ENCODE results near the gene PROZ. TPM values are rescaled to one million over a fixed set of nuclear protein-coding genes. Genes with fewer than 3 reads are reported as not detected.
"Not testable (repeated sequence)": the region's sequence is repeated elsewhere in the genome, so short reads cannot be mapped to it uniquely, and the experiment has no call there.

The PROZ gene, protein sequence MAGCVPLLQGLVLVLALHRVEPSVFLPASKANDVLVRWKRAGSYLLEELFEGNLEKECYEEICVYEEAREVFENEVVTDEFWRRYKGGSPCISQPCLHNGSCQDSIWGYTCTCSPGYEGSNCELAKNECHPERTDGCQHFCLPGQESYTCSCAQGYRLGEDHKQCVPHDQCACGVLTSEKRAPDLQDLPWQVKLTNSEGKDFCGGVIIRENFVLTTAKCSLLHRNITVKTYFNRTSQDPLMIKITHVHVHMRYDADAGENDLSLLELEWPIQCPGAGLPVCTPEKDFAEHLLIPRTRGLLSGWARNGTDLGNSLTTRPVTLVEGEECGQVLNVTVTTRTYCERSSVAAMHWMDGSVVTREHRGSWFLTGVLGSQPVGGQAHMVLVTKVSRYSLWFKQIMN
- not detected in 2 replicates for total RNA-seq (2014; rRNA removed; shearing (Covaris generic))

DNA sequence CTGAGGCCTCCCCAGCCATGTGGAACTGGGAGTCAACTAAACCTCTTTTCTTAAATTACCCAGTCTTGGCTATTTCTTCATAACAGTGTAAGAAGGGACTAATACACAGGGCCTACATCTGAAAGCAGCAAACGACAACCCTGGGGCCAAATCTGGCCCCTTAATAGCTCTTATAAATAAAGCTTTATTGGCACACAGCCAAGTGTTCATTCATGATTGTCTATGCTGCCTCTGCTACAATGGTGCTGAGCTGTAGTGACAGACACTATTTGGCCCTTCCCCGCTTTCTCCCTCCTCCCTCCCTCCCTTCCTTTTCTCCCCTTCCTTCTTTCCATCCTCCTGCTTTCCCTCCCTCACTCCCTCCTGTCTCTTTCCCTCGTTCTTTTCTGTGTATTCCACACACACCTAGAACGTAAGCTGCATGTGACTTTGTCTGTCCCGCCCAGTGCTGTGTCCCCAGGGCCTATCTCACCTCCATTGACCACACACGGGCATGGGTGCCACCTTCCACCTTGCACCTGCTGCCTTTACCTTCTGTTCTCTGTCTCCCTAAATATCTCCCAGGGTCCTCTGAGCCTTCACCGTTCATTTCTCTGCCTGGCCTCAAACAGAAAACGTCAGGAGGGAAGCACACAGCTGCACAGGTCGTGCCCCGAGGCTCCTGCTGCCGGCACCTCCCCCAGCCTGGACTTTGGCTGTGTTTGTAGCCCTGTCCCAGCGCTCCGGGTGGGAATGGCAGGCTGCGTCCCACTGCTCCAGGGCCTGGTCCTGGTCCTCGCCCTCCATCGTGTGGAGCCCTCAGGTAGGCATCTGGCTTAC lies at the start of gene PROZ:
PROZ (plus strand) TSS at position 720 of the 819 bp plus-strand sequence; CDS start at position 733, 13 bp downstream.
- no peak for DNase-seq (ENCODE audit: low read depth)

DNA sequence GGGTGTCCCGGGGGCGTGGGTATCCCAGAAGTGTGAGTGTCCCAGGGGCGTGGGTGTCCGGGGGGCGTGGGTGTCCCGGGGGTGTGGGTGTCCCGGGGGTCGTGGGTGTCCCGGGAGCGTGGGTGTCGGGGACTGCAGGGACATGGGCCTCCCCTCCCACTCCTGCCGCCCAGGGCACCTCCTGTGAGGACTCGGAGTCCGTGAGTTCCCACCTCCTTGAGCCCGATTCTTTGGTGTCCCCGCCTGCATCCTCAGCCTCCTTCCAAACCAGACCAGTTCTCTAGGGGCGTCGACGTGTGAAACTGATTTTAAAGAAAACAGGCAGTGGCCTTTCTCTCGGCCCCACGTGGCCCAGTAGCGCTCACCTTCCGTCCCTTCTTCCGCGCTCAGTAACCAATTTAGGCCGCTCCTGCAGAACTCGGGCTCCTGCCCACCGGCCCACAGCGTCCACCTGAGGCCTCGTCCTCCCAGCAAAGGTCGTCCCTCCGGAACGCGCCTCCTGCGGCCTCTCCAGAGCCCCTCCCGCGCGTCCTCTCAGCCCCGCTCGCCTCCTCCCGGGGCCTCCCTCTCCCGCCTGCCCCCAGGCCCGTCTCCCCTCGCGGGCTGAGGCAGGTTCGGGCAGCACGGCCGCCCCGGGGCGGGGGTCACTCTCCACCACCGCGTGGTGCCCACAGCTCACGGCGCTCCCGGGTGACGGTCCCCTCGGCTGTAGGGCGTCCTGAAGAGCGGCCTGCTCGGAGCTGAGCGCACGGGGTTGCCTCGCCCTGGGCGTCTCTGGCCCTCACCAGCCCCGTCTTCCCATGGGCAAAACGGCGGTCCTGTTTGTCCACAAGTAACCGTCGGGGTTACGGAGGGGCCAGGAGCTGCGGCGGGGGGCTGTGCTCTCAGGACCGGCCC lies 49.0 kb upstream of the PROZ start:
- DNase-seq (ENCODE audit: low read depth): no peak

DNA sequence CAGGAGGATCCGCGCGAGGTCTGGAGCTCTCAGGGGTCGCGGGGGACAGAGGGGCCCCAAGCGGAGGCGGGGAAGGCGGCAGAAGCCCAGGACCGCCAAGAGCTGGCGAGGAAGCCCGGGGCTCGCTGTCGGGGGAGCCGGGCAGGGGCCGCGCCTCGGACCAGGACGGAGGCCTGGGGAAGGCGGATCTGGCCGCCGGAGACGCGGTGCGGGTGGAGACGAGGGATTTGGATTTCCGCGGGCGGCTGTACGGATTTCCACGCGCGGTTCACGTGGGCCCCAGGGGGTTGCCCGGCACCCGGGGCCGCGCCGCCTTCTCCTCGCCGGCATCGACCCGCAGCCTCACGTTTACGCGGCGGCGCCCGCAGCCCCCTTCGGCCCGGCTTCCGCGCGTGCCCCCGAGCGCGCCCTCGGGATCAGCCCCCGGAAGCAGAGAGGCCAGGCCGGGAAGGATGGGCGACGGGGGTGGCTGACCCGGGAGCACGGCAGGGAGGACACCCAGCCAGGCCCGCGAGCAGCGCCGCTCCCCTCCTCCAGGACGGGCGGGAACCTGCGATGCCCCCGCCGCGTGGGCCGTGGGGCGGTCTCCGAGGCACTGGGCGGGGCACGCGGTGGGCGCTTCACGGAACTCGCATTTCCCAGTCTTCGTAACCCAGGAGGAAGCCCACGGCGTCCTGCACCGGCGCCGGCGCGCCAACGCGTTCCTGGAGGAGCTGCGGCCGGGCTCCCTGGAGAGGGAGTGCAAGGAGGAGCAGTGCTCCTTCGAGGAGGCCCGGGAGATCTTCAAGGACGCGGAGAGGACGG lies 48.2 kb upstream of the PROZ start:
- DNase-seq (ENCODE audit: low read depth): no peak

DNA sequence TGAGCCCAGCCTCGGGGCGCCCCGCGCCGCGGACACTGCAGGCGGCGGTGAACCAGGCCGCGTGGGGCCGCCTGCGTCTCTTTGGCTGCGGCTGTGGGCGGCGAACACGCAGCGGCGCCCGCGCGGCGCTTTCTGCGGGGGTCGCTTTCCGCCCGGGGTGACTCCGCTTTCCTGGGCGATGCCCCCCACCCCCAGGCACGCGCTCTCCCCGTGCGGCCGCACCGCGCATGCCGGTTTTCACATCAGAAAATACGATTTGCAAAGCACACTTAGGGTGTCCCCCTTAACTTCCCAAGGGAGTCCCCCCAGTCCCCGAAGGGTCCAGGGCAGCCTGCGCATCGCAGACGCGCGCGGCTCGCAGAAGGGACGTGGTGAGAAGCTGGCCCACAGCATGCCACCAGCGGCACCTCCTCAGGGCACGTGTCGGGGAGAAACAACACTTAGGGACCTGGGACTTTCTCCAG lies 47.6 kb upstream of the PROZ start:
- DNase-seq (ENCODE audit: low read depth): no peak

DNA sequence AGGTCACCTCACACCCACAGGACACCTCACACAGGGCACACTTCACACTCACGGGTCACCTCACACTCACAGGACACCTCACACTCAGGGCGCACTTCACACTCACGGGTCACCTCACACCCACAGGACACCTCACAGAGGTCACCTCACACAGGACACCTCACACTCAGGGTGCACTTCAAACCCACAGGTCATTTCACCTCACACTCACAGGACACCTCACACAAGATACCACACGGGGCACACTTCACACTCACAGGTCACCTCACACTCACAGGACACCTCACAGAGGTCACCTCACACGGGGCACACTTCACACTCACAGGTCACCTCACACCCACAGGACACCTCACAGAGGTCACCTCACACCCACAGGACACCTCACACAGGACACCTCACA lies 46.6 kb upstream of the PROZ start:
- not testable (repeated sequence) for DNase-seq (ENCODE audit: low read depth)

DNA sequence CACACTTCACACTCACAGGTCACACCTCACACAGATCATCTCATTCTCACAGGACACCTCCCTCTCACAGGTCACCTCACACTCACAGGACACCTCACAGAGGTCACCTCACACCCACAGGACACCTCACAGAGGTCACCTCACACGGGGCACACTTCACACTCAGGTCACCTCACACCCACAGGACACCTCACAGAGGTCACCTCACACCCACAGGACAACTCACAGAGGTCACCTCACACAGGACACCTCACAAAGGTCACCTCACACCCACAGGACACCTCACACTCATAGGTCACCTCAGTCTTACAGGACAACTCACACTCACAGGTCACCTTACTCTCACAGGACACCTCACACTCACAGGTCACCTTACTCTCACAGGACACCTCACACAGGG lies 46.0 kb upstream of the PROZ start:
- not testable (repeated sequence) for DNase-seq (ENCODE audit: low read depth)

DNA sequence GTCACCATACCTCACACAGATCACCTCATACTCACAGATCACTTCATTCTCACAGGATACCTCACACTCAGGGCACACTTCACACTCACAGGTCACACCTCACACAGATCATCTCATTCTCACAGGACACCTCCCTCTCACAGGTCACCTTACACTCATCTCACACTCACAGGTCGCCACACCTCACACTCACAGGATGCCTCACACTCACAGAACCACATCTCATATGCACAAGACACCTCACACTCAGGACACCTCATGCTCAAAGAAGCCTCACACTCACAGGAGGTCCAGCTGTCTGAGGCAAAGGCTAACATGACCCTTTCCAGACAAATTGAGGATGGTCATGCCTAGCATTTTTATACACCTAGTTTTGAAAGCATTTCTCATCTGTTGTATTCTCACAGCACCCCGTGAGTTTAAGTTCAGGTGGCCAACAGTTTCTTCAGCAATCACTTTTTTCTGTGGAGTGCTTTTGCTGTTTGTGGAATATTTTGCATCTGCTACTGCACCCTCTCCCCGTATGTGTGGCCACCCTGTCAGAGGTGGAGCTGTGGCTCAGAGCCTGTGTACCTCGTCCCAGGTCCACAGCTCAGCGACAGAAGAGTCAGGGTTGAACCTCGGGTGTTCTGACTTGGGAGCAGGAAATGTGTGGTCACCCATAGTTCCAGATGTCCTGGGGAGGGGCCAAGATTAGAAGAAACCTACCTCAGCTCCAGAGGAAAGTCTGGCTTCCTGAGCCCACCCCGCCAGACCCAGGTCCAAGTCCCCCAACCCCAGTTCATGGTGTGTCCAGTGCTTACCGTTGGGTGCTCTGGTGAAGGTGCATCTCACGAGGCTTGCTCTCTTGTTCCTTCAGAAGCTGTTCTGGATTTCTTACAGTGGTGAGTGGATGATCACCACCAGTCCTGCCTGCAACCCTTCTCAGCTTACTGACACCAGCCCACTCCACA lies 45.3 kb upstream of the PROZ start:
- no peak for DNase-seq (ENCODE audit: low read depth)

DNA sequence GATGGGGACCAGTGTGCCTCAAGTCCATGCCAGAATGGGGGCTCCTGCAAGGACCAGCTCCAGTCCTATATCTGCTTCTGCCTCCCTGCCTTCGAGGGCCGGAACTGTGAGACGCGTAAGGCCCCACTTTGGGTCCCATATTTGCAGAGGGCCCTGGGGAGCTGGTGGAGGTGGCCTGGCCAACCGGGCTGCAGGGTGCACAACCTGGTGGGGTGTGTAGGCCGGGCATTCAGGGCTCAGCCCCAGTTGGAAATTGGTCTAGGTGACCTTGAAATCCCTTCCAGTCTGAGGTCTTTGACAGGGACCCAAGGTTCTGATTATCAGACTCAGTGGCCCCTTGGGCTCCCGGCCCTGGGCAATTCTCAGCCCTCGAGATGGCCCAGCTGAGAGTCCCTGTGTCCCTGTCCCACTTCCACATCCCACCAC lies 44.6 kb upstream of the PROZ start:
- no peak for DNase-seq (ENCODE audit: low read depth)

DNA sequence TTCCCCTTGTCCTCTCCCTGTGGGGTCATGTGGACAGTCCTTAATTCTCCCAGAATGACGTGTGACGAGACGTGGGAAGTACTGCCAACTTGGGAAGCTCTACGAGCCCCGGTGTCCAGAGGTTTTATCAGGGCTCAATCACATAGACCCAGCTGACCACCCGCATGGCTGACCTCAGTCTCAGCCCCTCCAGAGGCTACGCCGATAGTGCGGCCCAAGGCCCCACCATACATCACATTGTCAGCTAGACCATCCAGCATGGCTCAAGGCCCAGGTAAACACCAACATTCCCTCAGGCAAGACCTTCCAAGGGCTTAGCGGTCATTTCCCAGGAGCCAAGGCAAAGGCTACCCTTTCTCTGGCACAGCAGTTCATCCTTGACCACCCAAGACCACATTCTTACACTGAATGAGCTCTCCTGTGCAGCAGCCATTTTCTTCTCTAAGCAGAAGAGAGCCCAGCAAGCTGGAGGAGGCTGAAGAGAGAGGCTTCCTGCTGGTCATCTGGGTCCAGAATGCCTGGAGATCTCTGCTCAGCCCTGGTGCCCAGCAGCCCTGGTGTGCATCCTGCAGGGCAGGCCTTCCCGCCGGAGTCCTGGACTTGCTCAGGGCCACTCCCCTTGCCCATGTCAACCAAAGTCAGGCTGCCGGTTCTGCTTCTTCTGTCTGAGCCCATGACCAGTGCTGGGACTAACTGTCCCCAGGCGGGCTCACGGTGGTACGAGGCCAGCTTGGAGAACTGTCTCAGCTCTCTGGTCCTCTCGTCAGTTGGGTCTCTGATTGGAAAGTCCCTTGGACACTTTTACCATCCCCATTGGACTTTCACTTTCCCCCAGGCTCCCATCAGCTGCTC lies 43.7 kb upstream of the PROZ start:
- DNase-seq (ENCODE audit: low read depth): no peak

DNA sequence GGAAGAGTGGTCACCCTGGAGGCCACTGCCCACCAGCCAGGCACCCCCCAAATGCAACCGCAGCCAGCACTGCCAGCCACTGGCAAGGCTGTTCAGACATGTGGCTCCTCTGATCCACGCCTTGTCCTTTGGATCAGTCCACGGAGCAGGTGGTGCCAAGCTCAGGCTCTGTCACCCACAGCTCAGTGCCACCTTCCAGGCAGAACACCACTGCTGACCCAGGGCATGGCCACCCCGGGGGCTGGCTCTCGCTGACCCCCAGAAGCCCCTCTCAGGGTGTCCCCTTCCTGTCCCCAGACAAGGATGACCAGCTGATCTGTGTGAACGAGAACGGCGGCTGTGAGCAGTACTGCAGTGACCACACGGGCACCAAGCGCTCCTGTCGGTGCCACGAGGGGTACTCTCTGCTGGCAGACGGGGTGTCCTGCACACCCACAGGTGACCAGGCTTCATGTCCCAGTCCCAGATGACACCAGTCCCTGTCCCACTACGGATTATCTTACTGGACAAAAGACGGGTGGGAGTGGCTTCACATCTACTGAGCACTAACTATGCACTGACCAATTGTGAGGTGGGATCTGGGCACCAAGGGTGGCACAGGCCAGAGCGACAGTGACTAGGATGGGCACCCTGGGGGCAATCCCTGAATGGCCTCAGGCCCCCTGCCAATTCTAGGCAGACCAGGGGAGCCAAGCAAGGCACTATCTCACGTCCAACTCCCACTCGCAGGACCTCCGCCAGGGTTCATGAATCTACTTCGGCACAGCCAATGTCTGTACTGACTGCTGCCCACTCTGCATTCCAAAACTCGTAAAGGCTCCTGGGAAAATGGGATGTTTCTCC lies 42.9 kb upstream of the PROZ start:
- DNase-seq (ENCODE audit: low read depth): no peak

DNA sequence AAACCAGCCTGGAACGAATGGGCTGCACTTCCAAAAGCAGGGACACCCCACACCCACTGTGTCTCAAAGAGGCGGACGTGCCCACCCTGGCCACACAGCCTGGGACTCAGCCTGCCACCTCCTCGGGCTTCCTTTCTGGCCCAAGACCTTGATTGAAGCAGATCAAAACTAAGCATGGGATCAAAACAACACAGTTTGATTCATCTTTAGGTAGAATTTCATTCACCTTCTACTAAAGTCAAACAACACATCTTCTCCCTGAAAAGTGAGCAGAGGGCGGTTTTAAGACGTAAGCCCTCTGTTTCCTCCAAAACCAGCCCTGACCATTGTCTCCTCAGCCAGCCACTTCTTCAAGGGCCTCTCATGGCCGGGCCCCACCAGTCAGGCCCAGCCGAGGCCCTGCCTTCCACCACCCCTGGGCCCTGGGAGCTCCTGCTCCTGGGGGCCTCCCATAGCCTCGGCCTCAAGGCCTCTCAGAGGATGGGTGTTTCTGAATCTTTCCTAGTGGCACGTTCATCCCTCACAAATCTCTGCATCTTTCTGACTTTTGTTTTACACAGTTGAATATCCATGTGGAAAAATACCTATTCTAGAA lies 42.1 kb upstream of the PROZ start:
- DNase-seq (ENCODE audit: low read depth): no peak

DNA sequence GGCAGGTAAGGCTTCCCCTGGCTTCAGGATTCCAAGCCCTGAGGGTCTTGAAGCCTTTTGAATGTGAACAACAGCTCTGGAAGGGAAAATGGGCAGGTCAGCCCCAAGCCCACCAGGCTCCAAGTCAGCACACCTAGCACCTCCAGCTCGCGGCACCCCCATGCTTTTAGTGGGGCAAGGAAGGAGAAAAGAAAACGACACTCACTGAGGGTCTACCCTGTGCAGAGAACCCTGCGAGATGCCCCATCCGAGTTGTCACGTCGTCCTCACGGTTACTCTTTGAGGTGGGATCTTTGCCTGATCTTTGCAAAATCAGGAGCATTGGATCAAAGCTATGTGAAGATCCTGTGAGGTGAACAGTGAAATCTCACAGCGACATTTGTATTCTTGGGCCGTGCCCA lies 41.6 kb upstream of the PROZ start:
- no peak for DNase-seq (ENCODE audit: low read depth)

DNA sequence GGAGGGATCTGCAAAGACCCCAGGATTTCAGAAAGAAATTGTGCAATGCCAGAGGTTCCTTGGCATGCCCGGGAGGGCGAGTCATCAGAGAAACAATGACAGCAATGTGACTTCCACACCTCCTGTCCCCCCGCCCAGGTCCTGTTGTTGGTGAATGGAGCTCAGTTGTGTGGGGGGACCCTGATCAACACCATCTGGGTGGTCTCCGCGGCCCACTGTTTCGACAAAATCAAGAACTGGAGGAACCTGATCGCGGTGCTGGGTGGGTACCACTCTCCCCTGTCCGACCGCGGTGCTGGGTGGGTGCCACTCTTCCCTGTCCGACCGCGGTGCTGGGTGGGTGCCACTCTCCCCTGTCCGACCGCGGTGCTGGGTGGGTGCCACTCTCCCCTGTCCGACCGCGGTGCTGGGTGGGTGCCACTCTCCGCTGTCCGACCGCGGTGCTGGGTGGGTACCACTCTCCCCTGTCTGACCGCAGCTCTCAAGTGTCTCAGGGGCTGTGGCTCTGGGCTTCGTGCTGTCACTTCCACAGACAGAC lies 41.0 kb upstream of the PROZ start:
- DNase-seq (ENCODE audit: low read depth): no peak

DNA sequence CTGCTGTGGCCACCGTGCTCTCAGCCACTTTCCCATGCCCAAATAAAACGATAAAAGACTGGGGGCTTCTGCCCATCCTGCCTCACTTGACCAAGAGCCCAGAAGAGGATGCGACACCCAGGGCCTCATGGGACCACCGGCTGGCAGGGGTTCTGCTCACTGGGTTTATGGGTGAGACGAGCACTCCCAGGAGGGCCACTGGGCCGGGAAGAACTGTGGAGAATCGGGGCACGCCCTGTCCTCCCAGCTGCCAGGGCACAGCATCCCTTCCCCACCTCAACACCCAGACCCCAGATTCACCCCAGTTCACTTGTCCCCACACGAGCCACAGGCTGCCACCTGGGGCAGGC lies 40.6 kb upstream of the PROZ start:
- DNase-seq (ENCODE audit: low read depth): no peak

DNA sequence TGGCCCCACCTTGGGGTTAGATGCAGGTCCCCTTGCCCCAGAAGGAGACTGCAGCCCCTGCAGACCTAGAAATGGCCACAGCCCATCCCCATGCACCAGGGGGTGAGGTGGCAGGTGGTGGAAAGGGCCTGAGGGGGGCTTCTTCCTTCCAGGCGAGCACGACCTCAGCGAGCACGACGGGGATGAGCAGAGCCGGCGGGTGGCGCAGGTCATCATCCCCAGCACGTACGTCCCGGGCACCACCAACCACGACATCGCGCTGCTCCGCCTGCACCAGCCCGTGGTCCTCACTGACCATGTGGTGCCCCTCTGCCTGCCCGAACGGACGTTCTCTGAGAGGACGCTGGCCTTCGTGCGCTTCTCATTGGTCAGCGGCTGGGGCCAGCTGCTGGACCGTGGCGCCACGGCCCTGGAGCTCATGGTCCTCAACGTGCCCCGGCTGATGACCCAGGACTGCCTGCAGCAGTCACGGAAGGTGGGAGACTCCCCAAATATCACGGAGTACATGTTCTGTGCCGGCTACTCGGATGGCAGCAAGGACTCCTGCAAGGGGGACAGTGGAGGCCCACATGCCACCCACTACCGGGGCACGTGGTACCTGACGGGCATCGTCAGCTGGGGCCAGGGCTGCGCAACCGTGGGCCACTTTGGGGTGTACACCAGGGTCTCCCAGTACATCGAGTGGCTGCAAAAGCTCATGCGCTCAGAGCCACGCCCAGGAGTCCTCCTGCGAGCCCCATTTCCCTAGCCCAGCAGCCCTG lies 40.0 kb upstream of the PROZ start:
- DNase-seq (ENCODE audit: low read depth): no peak

DNA sequence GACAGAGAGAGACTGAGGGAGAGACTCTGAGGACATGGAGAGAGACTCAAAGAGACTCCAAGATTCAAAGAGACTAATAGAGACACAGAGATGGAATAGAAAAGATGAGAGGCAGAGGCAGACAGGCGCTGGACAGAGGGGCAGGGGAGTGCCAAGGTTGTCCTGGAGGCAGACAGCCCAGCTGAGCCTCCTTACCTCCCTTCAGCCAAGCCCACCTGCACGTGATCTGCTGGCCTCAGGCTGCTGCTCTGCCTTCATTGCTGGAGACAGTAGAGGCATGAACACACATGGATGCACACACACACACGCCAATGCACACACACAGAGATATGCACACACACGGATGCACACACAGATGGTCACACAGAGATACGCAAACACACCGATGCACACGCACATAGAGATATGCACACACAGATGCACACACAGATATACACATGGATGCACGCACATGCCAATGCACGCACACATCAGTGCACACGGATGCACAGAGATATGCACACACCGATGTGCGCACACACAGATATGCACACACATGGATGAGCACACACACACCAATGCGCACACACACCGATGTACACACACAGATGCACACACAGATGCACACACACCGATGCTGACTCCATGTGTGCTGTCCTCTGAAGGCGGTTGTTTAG lies 39.2 kb upstream of the PROZ start:
- no peak for DNase-seq (ENCODE audit: low read depth)

Data from Daoy (cell line).